ENCODE data around the gene PIM2.
A peak's percentile ranks its signal among the peaks of the same experiment; 100 is the strongest.

The PIM2 gene

DNA sequence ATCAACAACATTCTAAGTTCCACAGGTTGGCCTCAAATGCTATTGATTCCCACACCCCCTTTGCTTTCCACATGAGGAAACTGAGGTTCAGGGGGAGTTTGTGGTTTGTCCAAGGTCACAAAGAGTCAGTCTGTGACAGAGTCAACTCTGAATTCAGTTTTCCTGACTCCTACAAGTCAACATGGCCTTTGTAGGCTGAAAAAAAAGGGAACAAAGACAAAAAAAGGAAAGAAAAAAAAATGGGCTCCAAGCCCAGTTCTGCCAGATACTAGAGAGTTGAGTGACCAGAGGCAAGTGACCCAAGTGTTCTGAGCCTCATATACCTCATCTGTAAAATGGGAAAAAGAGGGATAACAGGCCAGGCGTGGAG, 16.5 kb upstream of the PIM2 start:
- DNase-seq: no peak

DNA sequence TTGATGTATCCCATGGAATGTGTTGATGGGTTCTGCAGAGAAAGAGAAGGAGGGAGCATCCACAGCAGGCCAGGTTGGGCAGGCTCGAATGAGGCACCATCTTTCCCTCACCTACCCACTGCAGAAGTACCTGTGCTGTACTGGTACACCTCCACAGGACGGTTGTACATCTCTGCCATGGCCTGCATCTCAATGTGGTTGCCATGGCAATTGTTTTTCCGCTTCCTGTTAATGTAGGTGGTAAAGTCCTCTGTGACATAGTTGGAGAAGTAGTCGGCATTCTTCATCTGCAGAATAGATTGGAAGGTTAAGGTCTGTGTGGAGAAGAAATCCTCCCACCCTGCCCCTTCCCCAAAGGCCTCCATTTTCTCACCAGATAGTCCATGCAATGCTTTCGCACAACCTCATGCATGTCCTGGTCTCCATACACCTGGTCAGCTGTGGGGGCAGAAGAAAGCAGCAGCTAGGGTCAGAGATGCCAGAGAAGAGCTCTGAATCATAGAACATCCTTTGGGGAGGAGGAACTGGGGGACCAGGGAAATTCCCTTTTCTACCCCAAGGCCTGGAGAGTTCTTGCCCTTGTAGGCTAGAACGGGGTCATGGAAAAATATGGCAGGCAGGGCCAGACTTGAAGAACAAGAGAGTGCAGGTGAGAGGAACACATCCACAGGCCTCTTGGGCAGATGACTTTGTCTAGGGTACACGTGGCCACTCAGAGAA, 15.9 kb upstream of the PIM2 start:
- DNase-seq: no peak

DNA sequence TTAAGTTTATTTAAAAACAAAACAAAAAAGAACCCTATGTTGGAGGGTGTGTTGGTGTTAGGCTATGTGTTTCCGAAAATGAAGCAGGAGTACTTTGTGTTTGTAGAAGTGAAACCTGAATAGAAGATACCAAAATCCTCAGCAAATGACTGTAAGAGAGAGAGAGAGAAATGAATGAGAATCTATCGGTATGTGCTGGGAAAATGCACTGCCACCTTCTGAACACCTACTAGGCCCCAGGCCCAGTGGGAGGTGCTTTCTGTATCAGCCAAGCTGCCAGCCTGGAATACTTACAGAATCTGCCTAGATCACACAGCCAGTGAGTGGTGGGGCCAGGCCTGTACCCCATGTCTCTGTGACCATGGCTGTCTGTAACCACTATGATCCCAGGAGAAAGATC, 14.9 kb upstream of the PIM2 start:
- no peak for DNase-seq

DNA sequence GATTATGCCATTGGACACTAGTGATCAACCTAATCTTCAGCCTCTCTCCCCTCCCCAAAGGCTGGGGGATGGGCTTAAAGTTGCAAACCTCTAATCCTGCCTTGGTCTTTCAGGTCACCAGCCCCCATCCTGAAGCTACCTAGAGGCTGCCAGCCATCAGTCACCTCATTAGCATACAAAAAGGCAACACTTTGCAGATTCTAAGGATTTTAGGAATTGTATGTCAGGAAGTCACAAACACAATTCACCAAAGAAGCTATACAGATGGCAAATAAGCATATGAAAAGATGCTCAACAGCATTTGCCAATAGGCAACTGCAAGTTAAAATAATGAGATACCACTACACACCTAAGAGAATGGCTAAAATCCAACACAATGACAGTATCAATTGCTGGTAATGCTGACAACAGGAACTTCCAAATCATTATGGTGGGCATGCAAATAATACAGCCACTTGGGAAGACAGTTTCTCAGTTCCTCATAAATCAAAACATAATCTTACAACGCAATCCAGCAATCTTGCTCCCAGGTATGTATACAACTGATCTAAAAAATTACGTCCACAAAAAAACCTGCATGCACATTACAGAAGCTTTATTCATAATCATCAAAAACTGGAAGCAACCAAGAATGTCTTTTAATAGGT, 9.0 kb upstream of the PIM2 start:
- DNase-seq: no peak

DNA sequence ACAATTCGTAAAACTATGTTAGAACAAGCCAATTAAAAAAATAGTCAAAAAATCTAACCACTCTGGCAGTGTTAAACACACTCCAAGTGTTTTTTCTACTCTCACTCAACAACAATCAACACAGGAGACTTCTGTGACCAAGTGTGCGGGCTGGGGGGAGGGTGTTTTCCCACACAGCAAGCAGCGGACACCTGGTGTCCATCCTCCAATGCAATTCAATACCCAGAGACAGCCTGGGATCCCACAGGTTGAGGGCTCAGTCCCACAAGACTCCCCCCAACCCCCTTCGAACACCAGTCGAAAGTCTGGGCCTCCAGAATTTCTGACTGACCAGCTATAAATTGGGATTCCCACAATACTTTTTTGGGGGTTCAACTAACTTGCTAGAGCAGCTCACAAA, 8.3 kb upstream of the PIM2 start:
- DNase-seq: no peak

DNA sequence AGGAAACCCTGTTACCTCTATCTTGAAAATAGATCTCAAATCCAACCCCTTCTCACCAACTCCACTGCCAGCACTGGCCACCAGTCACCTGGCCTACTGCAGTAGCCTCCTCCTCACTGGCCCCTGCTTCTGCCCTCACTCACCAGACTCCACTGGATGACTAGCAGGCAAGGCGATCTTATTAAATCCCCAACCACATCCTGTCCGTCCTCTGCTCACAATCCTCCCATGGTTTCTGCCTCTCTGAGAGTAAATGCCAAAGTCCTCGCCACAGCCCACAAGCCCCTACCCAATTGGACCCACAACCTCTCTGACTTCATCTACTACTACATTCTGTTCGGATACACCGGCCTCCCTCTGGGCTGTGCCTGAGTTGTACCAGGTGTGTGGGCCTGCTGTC, 5.4 kb upstream of the PIM2 start:
- no peak for DNase-seq

DNA sequence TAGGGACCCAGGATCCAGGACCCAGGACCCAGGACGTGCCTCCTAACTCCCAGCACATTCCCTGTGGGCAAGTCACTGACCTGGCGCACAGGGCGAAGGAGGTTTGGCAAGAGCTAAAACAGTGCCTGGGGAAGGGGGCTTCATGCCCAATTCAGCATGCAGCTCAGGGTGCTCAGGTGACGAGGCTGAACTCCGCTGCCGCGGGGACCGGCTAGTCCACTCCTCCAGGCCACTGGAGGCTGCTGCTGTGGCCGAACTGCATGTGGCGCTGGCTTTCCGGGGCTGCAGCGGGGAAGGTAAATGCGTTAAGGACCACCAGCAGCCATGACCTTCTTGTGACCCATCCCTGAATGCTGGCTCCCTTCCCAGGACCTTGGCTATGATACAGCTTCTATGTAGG, 4.9 kb upstream of the PIM2 start:
- DNase-seq: no peak

DNA sequence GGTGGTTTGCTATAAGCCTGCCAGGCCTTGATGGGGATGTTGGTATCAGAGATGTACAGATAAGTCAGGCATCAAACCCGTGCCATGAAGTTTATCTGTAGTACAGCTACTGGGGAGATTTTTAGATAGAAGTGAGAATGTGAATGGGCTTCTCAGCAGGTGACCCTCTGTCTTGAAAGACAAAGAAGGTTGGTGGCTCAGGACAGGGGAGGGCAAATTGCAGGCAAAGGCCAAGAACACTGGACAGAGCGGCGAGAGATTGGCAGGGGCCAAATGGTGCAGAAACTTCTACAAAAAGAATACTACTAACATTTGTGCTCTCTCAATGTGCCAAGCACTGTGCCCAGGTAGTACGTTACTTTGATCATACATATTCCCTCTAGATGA, 1.9 kb upstream of the PIM2 start:
- no peak for DNase-seq

DNA sequence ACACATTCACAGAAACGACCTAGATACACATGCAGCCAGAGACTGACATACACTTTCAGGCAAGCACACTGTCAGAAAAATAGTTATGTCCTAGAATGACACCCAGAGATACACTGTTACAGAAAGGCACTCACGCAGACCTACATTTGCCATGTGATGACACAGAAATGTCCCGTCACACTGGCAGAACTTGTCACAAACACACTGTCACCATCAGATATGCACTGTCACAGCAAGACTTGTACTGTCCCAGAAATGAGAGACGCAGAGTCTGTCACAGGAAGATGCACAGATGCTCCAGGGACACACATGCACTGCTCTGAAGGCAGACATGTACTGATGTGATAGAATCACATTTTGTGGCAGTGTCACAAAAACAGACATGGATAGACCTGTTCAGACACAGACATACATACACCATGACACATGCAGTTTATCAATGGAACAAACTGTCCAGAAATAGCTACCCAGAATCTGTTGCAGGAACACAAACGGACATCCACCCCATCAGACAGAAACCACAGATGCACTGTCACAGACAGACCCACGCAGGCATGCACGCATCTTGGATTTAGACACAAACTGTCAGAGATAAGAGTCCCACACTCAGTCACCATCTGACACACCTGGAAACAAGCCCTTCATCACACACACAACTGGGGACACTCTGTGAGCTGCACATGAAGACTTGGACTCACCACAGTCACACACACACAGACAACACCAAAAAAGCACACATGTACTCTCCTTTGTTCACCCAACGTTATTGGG, 1.3 kb upstream of the PIM2 start:
- no peak for DNase-seq

DNA sequence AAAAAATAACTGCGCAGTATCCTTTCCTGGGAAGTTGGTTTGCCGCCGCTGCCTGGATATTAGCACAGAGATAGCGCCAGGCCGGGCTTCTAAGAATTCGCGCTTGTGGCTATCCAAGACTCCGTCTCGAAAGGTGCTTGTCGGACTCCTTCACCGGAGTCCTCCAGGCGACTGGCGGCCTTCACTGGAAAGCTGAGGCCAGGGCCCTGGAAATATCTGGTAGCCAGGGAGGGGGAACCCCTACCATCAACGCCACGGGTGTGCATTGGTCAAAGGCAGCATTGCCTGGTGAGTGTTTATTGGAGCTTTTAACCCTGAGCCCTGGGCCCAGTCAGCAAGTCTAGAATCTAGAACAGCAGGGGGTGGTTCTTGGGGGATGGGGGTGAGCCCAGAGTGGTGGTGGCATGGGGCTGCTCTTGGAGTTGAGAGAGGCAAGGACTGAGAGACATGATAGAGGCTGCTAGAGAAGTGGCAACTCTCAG, 577 bp upstream of the PIM2 start:
- DNase-seq: no peak

DNA sequence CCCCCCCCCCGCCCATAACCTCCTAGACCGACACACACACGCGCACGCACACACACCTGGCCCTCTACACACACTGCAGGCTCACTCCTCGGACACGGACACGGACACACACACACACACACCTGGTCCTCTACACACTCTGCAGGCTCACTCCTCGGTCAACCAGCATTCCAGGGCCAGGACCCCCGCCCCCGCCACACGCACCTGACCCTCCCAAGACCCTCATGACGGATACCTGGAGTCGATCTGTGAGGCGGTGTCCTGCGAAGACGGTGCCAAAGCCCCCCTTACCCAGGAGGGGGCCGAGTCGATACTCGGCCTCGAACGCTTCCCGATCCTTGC, 552 bp downstream of the PIM2 start:
- DNase-seq: no peak

DNA sequence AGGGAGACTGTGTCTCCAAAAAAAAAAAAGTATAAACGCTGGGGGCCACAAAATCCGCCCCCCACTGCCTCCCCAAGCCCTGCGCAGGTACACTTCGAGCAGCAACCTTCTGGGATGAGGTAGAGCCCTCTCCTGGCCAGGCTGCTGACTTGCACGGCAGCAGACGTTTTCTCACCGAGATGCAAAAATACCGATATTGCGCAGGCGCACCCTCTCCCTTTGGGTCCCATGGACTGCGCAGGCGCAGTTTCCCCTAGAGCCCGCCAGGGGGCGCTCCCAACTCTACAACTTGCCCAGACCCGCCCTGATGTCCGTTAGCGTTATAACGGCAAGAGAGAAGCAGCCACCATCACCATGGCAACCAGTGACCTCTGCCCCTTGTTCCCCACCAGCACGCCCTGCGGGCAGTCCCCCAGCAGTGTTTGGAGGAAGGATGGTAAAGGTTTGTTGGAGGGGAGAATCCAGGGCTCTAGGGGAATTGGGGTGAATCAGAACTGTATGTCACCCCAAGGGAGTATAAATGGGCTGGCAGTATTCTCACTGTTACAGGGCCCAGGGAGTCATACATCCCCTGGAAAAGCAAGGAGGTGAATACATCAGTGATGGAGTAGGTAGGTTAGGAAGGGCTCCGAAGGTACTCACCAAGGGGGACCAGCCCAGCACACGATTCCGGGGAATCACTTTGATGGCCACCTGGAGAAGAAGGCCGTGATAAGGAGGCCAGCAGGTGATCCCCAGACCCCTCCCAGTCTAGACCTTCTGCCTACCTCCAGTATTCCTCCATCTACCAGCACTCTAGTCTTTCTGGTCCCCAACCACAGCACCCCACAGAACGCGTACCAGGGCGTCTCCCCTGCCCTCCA, 1.5 kb downstream of the PIM2 start:
- DNase-seq: peak; percentile 85

DNA sequence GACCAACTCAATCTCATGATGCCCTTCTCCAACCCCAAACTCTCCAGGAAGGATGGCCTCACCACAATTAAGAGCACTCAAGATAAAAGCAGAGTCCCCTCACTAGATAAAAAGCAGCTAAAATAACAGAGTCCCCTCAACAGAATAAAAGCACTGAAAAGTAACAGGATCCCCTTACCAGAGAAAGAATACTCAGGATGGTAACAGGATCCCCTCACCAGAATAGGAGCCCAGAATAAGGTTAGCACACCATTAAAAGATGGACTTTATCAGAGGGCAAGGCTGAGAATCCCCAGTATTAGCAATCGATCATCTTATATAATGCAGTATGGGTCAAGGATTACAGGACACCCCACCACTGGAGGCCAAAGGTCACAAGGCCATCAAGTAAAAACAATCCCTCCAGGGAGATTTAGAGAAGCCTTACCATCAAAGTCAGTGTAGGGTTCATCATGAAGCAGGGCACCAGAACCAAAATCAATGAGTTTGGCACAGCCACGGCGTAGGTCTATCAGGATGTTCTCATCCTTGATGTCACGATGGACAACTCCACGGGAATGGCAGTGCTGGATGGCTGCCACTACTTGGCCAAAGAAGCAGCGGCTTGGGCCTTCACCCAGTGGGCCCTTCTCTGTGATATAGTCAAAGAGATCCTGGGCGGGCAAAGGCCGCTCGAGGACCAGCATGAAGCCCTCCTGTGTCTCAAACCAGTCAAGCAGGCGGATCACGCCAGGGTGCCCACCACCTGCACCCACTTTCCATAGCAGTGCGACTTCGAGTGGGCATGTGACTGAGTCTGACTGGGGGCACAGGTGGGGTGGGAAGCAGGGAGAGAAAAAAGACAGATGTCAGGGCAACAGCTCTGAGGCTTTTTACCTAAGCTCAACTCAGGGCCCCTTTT, 4.0 kb downstream of the PIM2 start:
- DNase-seq: no peak

DNA sequence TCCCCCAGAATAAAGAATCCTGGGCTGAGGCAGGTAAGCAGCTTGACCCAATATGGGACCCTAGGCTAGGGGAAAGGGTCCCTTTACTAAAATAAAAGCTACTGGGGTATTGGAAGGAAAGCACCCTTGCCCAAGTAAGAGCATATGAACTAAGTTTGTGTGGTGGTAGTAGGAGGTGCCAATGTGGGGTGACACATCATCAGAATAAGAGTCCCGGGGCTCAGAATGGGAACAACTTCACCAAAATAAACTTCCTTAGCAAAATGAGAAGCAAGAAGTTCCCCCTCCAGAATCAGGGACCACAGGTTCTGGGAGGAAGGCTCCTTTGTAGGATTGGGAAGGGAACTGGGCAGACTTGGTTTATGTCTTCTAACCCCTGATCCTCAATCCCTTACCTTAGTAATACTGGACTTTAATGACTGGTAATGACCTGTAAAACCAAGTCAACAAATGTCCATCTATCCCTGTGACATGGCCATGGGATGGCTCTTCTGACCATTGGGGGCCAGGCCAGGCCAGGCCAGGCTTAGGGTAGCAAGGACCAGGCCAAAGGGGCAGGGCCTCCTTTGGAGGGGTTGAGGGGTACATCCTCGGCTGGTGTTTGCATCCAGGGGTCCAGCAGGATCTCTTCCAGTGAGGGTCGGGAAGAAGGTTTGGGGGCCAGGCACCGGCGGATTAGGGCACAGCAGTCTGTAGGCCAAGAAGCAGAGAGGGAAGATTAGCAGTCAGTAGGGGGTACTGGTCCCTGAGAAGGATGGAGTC, 5.0 kb downstream of the PIM2 start:
- DNase-seq: no peak

DNA sequence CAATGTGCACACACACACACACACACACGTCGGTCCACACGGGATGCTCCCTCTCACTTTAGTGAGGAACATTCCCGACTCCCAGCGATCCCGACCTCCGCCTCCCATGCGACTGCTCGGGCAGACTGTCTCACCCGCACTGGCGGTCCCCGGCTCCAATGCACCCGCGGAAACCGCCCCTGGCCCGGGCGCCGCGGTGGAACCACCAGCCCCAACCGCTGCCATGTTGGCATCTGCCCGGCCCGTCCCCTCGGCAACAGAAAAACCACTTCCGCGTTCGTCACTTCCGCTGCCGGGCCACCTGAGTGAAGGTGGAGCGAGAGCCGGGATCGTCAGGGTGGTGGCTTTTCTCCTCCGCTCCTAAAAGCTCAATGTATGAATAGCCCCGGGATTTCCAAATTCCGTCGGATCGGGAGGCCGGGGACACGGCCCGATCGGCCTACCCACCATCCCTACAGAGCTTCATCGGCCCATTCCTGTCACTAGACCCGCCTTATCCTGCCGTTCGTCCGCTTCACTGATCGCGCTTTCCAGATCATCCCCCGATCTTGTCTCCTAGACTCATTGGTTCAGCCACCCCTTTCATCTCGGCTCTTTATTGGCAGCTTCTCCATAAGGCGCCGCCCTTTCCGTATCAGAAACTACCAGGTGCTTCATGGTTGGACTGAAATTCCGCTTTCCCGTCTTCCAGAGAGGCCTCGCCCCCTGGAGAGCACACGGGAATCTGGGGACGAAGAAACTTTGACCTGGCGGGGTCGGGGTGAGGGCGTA, 7.2 kb downstream of the PIM2 start, which contains the start of gene SLC35A2:
TSS of gene SLC35A2 (minus strand) at position 235 of the 771 bp plus-strand sequence. CDS start at position 225, 10 bp downstream.
- peak; percentile 61 for DNase-seq

DNA sequence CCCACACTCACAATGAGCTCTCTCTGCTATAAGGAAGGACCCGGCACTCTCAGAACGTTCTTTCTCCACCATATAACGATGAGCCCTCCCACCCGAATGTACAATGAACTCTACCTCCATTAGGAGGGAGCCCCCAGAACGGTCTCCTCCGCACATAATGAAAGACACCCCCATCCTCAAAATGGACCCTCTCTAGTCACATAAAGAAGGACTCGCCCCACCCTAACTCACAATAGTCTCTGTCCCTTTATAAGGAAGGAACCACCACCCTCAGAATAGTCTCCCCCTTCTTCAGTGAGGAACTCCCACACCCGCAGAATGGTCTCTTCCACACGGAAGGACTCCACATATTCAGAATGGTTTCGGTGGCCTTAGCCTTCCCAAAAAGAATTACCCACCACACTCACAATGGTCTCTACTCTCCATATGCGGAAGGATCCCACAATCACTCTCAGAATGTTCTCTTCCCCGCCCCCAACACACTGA, 7.9 kb downstream of the PIM2 start:
- peak; percentile 20 for DNase-seq

DNA sequence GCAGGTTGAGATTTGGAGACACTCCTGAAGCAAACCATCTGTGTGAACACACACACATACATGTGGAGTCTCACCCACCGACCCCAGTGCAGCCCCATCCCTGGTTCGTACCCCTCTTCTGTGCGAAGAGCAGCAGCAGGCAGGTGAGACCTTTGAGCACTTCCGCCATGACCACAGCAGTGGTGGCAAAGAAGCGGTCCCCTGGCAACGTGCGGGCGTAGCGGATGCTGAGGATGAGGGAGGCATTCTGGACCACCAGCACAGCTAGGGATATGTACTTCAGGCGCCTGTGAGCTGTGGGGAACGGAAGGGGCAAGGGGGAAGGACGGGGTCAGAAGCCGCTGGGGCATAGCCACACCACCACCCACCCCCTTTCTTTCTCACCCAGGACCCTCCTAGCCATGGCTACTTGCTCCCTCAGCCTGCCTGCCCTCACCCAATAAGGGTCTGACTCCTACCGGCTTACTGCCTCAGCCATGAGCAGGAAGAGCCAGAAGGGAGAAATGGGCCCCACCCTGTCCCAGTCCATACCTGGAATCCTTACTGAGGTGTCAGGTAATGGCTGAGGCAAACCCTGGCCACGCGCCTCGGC, 9.0 kb downstream of the PIM2 start:
- no peak for DNase-seq

DNA sequence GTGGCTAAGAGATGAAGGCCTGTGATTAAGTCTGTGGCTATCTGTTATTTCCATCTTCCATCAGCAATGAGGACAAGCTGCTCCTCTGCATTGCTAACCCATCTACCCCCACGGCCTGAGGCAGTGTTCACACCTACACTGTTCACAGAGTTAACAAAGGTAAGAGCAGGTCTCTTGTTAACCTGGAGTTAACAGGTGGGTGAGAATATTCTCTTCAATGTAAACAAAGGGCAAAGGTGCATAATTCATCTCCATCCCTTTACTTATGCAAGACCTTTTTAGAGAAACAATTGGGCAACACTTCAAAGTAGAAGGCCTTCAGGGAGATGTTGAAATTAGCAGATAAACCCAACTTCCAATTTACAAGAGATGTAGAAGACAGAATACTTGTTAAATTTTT, 10.2 kb downstream of the PIM2 start:
- no peak for DNase-seq

DNA sequence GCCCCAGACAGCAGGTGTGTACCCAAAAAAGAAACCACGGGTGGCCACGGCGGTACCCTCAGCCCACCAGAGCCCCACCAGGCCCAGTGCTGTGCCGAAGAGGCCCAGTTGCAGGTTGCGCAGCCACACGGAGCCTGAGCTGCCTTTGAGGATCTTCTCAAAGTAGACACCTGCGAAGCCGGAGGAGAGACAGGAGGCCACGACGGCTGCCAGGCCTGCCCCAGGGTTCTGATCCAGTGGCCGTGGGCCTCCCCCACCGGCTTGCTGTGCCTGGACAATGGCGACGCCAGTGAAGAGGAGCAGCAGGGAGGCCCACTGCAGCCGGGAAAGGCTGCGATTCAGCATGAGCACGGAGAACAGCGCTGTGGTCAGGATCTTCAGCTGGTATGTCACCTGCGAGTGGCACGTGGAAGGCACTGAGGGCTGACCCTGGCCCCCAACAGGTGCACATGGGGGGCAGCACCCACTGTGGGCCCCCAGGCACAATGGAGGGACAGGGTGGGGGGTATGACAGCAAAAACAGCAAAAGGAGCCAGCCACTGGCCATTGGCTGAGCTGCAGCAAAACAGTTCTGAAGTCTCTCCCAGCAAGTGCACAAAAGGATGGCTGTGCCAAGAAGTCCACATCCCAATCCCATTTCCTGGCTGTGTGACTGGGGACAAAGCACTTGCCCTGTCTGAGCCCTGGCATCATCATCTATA, 13.6 kb downstream of the PIM2 start:
- DNase-seq: no peak

Measured in fibroblast of skin of abdomen (primary cell).